Measurements from ENCODE around the gene DGKG.

DNA sequence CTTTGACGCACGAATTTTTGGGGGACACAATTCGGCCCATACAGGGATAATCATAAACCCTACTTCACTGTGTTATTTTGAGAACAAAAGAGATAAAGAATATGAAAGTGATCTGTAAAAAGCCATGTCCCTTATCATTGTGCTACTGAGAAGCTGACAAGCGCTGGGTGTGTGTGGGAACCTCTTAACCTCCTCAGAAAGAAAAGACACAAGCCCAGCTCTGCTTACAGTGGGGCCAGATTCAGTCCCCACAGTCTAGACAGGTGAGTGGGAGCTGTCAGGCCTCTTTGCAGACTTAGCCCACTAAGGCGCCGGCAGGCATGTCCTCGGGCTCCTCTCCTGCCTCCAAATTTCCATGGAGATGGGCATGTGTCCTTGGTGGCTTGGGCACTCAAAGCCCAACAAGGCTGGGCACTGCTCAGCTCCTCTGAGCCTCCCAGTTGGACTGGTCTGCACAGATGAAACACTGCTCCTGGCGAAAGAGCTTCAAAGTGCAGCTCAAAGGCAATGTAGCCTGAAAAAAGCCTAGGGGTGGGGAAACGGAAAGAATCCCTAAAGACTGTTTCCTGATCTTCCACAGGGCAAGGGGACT, 188.7 kb downstream of the DGKG start:
- TF ChIP-seq POLR2A (IDR thresholded peaks at IDR 0.05; ENCODE audit: low read length) (no peak), GATA1 (IDR thresholded peaks at IDR 0.05; ENCODE audit: low read depth, low read length) (no peak)
